Breast epithelium (tissue), 4 donors: ENCODE measurements around the gene IQGAP2. TPM values are rescaled to one million over a fixed set of nuclear protein-coding genes. Genes with fewer than 3 reads are reported as not detected.
"Not testable (repeated sequence)": the region's sequence is repeated elsewhere in the genome, so short reads cannot be mapped to it uniquely, and the experiment has no call there.

Experiments
- DNase-seq, 2 donors: peaks; one replicate each; pipeline ENCODE4 v3.0.0-alpha.2; 2019; ENCODE audit warnings: low spot score in 2 of 2
- H3K27ac ChIP-seq, 2 donors: fragments of 200-600 bp; sonication (generic) in 1 of 2; one replicate each; pipeline ENCODE4 v1.5.1; 2016 to 2019; ENCODE audit warnings: mild to moderate bottlenecking in 1 of 2
- H3K27me3 ChIP-seq, 2 donors: fragments of 200-600 bp; sonication (generic) in 1 of 2; one replicate each; pipeline versions ENCODE4 v1.5.1 to v1.6.0; 2017 to 2019; ENCODE audit warnings: control low read depth in 1 of 2, mild to moderate bottlenecking in 1 of 2
- H3K36me3 ChIP-seq: fragments of 200-600 bp; one replicate; pipeline ENCODE4 v1.5.1; 2019
- H3K4me1 ChIP-seq, 2 donors: fragments of 200-600 bp; sonication (generic); one replicate each; pipeline ENCODE4 v1.5.1; 2016 to 2019; ENCODE audit warnings: control low read depth in 1 of 2
- H3K4me3 ChIP-seq, 3 donors: fragments of 200-600 bp; sonication (generic); 1 replicate in 2 of 3; 2 replicates in 1 of 3; pipeline ENCODE4 v1.5.1; 2016 to 2019; ENCODE audit warnings: mild to moderate bottlenecking in 3 of 3, moderate library complexity in 2 of 3
- H3K9me3 ChIP-seq, 2 donors: fragments of 200-600 bp; sonication (generic) in 1 of 2; one replicate each; pipeline ENCODE4 v1.5.1; 2016 to 2019; ENCODE audit warnings: control low read depth in 1 of 2
- POLR2A ChIP-seq: fragments of 450-650 bp; IDR thresholded peaks from one replicate; pipeline ENCODE4 v1.6.1; 2016; ENCODE audit warnings: antibody characterized with exemption, mild to moderate bottlenecking, moderate library complexity
- POLR2AphosphoS5 ChIP-seq, 3 donors: sonication (generic); formaldehyde crosslinking; IDR thresholded peaks; one replicate each; pipeline ENCODE4 v1.6.1; 2017; ENCODE audit warnings: antibody characterized with exemption in 3 of 3
- intact Hi-C: fragments of 100-400 bp; cut with DNase I; formaldehyde crosslinking; loops from one replicate; pipeline ENCODE4 v1.15.1; 2023; ENCODE audit warnings: low total_unique reads
- total RNA-seq, 3 donors: library from RNA; depleted of rRNA; stranded (reverse); fragments of >200 nt; gene quantifications; one replicate each; pipeline ENCODE4 v1.1.0, GENCODE V29; 2016
- TF ChIP-seq, protein P1 (sequence below), 3 donors: fragments of 450-650 bp; IDR thresholded peaks; one replicate each; pipeline ENCODE4 v1.5.1; 2016 to 2017; ENCODE audit warnings: antibody characterized with exemption in 3 of 3, mild to moderate bottlenecking in 3 of 3, moderate library complexity in 3 of 3

Gene IQGAP2
- total RNA-seq, 3 donors from 2014 or later: 31.7 to 70.2 (median 44.6) TPM

DNA sequence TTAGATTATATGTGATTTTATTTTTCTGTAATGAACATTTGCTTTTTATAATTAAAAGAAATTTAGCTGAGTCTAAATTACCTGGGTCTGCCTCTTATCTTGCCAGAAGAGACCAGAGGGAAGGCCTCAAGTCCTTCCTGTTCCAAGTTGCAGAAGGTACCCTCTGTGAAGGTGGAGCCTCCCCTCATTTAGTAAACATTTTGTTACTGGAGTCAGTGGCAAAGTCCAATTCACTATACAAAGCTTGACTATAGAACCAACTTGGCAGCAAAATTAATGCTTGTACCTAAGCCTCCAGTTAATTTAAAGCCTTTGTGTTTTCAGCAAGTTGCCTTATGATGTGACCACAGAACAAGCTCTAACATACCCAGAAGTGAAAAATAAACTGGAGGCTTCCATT lies 270.0 kb downstream of the IQGAP2 start:
- no peak overlapping the region for H3K4me3 ChIP-seq
- H3K36me3 ChIP-seq: no peaks in the 10 kb centered on the region
- H3K4me1 ChIP-seq: no peaks in the 10 kb centered on the region
- H3K27ac ChIP-seq: no peak overlapping the region
- H3K9me3 ChIP-seq: no peaks in the 10 kb centered on the region
- no peaks in the 10 kb centered on the region for H3K27me3 ChIP-seq
- no peak for DNase-seq
- TF ChIP-seq, protein P1, sequence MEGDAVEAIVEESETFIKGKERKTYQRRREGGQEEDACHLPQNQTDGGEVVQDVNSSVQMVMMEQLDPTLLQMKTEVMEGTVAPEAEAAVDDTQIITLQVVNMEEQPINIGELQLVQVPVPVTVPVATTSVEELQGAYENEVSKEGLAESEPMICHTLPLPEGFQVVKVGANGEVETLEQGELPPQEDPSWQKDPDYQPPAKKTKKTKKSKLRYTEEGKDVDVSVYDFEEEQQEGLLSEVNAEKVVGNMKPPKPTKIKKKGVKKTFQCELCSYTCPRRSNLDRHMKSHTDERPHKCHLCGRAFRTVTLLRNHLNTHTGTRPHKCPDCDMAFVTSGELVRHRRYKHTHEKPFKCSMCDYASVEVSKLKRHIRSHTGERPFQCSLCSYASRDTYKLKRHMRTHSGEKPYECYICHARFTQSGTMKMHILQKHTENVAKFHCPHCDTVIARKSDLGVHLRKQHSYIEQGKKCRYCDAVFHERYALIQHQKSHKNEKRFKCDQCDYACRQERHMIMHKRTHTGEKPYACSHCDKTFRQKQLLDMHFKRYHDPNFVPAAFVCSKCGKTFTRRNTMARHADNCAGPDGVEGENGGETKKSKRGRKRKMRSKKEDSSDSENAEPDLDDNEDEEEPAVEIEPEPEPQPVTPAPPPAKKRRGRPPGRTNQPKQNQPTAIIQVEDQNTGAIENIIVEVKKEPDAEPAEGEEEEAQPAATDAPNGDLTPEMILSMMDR (IDR thresholded peaks at IDR 0.05): no peak
- TF ChIP-seq POLR2A (no peak), POLR2AphosphoS5 (IDR thresholded peaks at IDR 0.05) (no peak)
- intact Hi-C loops: no loop called here

DNA sequence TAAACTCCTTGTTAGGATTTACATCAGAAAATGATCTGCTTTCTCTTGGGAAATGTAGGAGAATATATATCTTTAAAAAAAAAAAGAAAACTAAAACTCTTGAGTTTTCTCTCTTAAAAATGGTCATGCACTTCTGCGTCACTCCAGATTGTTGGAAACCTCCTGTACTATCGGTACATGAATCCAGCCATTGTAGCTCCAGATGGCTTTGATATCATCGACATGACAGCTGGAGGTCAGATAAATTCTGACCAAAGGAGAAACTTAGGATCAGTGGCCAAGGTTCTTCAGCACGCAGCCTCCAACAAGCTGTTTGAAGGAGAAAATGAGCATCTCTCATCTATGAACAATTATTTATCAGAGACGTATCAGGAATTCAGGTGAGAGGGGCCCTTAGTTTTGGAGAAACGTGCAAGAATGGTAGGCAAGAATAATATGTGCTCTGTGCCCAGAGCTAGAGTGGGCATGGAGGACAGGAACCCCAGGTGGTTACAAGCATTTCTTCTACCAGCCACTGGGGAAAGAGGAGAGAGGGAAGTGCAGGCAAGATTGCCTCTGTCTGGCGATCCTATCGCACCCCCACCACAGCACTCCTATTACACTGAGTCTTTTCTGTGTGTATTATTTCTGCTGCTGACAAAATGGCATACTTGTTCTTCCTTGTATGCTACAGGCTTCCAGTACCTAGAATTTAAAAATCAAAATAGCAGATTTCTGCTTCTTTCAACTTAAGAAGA lies 271.4 kb downstream of the IQGAP2 start:
- DNase-seq: no peak
- intact Hi-C loops: no loop called here
- Histone ChIP-seq H3K9me3 (no peaks in the 10 kb centered on the region), H3K4me3 (peak overlapping the region in 2 of 3 donors; percentile 7 to 22), H3K36me3 (no peaks in the 10 kb centered on the region), H3K27ac (peak overlapping the region; percentile 25 to 41), H3K4me1 (no peaks in the 10 kb centered on the region), H3K27me3 (no peaks in the 10 kb centered on the region)
- TF ChIP-seq POLR2AphosphoS5 (IDR thresholded peaks at IDR 0.05) (no peak), POLR2A (no peak)
- TF ChIP-seq, protein P1 (IDR thresholded peaks at IDR 0.05): no peak

DNA sequence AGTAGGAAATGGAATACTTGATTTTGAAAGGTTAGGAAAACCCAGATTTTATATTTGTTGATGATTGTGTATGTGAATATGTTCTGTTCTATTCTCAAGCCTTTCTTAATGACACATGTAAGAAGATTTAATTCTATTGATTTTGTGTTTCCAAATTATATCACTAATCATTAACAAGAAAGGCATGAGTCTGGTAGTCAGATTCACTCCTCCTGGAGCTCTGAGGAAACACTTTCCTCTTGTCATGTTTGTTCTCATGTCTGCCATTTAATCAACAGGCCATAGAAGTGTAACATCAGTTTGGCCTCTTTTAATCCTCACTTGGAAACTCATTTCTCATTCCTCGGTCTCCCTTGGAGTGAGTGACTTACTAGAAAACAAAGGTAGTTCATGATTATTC lies 272.3 kb downstream of the IQGAP2 start:
- Histone ChIP-seq H3K9me3 (no peaks in the 10 kb centered on the region), H3K27me3 (no peaks in the 10 kb centered on the region), H3K27ac (peak overlapping the region; percentile 25 to 41), H3K36me3 (no peaks in the 10 kb centered on the region), H3K4me1 (no peaks in the 10 kb centered on the region), H3K4me3 (no peak overlapping the region)
- DNase-seq: no peak
- intact Hi-C loops: no loop called here
- TF ChIP-seq POLR2AphosphoS5 (IDR thresholded peaks at IDR 0.05): no peak
- no peak for TF ChIP-seq POLR2A
- TF ChIP-seq, protein P1 (IDR thresholded peaks at IDR 0.05): no peak

DNA sequence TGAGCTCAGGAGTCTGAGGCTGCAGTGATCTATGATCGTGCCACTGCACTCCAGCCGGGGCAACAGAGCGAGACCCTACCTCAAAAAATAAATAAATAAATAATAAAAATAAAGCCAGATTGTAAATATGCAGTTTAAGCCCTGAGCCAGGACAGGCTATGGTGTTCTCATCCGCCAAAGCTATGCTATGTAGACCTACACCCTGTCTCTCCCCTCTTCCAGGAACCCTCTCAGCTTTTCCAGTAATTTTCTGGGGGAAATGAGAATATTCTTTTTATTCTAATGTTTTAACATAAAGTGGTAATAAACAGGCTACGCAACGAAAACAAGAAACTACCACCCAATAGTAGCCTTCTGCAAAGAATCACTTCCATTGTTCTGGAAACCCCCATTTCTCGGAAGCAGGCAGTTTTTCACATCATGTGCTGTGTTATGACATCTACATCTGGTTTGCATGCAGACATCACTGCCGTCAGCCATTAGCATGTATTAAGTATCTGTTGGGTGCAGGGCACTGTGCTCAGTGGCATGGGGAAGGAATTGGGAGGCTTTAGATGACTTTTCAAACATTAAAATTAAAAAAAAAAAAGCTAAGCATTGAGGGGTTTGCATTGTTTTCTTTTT lies 274.9 kb downstream of the IQGAP2 start:
- TF ChIP-seq POLR2AphosphoS5 (IDR thresholded peaks at IDR 0.05) (no peak), POLR2A (no peak)
- TF ChIP-seq, protein P1 (IDR thresholded peaks at IDR 0.05): no peak
- Histone ChIP-seq H3K9me3 (no peaks in the 10 kb centered on the region), H3K27me3 (no peaks in the 10 kb centered on the region), H3K27ac (peak overlapping the region in 1 of 2 donors; percentile 45), H3K36me3 (no peaks in the 10 kb centered on the region), H3K4me3 (no peak overlapping the region), H3K4me1 (no peaks in the 10 kb centered on the region)
- intact Hi-C loops: no loop called here
- no peak for DNase-seq

DNA sequence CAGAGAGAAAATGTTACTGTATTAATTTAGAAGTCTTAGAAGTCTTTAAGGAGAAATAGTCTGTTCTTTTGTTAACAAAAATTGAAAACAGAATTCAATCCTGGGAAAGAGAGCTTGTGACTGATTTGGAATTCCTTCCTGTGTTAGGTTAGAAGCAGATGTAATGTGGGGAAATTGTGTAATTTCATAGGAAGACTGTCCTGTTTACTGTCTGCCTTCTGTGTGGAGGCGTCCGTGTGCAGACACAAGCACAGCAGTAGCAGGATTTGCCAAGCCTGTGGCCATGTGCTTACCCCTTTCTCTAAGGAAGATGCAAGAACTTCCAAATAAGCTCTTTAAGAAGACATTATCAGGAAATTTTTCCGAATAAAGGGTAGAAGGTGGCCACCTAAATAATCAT lies 276.1 kb downstream of the IQGAP2 start:
- no peak overlapping the region for H3K4me3 ChIP-seq
- no peak overlapping the region for H3K27ac ChIP-seq
- intact Hi-C loops: no loop called here
- TF ChIP-seq POLR2AphosphoS5 (IDR thresholded peaks at IDR 0.05): peak; percentile 39 to 42 (median 40)
- TF ChIP-seq POLR2A: no peak
- TF ChIP-seq, protein P1 (IDR thresholded peaks at IDR 0.05): no peak
- no peaks in the 10 kb centered on the region for H3K27me3 ChIP-seq
- no peaks in the 10 kb centered on the region for H3K4me1 ChIP-seq
- DNase-seq: no peak
- no peaks in the 10 kb centered on the region for H3K9me3 ChIP-seq
- no peaks in the 10 kb centered on the region for H3K36me3 ChIP-seq

DNA sequence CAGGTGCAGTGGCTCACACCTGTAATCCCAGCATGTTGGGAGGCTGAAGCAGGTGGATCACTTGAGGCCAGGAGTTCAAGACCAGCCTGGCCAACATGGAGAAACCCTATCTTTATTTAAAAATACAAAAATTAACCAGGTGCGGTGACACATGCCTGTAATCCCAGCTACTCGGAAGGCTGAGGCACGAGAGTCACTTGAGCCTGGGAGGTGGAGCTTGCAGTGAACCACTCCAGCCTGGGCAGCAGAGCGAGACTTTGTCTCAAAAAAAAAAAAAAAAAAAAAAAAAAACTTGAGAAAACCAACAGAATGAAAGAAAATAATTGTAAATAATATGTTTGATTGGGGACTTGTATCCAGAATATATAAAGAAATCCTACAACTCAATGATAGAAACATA lies 277.7 kb downstream of the IQGAP2 start:
- H3K9me3 ChIP-seq, H3K27ac ChIP-seq, DNase-seq, H3K4me1 ChIP-seq, H3K4me3 ChIP-seq, H3K36me3 ChIP-seq, intact Hi-C loops, H3K27me3 ChIP-seq: not testable (repeated sequence)
